ENCODE data around the gene EXOC4.

Gene EXOC4

DNA sequence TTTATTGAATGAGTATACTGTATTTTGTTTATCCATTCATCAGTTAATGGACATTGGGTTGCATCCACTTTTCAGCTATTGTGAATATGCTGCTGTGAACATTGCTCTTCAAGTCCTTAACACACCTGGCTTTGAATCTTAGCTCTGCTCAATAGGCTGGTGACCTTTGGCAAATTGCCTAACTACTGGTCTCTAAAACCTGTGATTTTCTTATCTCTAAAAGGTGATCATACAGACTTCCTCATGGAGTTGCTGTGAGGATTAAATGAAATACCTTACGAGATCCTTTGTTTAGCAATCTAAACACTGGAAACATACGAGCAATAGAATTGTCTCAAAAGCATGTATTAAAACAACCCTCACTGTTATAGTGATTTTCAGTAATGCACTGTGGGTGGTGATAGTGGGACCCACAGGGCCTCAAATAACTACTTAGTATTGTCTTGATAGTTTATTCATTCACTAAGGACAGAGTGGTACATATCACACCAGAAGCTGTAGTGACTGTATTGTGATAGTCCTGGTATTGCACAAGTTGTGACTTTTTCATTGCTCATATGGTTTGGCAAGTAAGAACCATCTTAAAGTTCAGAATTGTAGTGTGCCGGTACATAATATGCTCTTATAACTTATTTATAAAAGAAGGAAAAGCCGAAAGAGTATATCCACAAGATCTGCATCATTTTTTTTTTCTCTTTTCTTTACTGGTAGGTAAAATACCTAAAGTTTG lies 257.6 kb downstream of the EXOC4 start:
- Histone ChIP-seq H3K4me3 (ENCODE audit: low read depth in 1 of 5, low read length in 5 of 5) (no peak overlapping the region), H3K36me3 (ENCODE audit: control insufficient read depth in 5 of 5, insufficient read depth in 5 of 5, low read length in 5 of 5) (no peaks in the 10 kb centered on the region), H3K9me3 (ENCODE audit: control insufficient read depth in 5 of 5, low read length in 5 of 5) (no peaks in the 10 kb centered on the region), H3K27ac (ENCODE audit: low read depth, low read length) (no peak overlapping the region), H3K9ac (ENCODE audit: low read length in 5 of 5) (no peak overlapping the region), H3K27me3 (ENCODE audit: control insufficient read depth in 5 of 5, insufficient read depth in 4 of 5, low read length in 5 of 5) (no peaks in the 10 kb centered on the region), H3K4me1 (ENCODE audit: control insufficient read depth in 5 of 5, insufficient read depth in 5 of 5, low read length in 5 of 5) (no peaks in the 10 kb centered on the region)

DNA sequence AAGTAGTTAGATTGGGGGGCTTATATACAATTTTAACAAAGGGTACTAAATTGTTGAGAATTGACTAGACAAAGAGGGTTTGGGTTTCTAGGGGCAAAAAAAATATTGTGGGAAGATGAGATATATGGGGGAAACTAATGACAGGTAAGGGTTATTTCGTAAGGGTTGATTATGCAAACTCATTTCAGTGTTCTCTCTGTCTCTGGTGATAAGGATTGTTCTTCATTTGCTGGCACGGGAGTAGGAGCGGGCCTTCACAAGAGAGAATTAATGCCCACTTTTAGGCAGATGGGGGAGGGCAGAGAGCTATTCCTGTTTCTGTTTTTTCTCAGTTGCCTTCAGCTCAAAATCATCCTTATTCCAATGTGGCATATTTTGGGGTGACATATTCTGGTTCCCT lies 258.4 kb downstream of the EXOC4 start:
- no peaks in the 10 kb centered on the region for H3K27me3 ChIP-seq (ENCODE audit: control insufficient read depth in 5 of 5, insufficient read depth in 4 of 5, low read length in 5 of 5)
- no peaks in the 10 kb centered on the region for H3K9me3 ChIP-seq (ENCODE audit: control insufficient read depth in 5 of 5, low read length in 5 of 5)
- no peaks in the 10 kb centered on the region for H3K36me3 ChIP-seq (ENCODE audit: control insufficient read depth in 5 of 5, insufficient read depth in 5 of 5, low read length in 5 of 5)
- no peak overlapping the region for H3K4me3 ChIP-seq (ENCODE audit: low read depth in 1 of 5, low read length in 5 of 5)
- no peak overlapping the region for H3K27ac ChIP-seq (ENCODE audit: low read depth, low read length)
- H3K4me1 ChIP-seq (ENCODE audit: control insufficient read depth in 5 of 5, insufficient read depth in 5 of 5, low read length in 5 of 5): no peaks in the 10 kb centered on the region
- H3K9ac ChIP-seq (ENCODE audit: low read length in 5 of 5): no peak overlapping the region

DNA sequence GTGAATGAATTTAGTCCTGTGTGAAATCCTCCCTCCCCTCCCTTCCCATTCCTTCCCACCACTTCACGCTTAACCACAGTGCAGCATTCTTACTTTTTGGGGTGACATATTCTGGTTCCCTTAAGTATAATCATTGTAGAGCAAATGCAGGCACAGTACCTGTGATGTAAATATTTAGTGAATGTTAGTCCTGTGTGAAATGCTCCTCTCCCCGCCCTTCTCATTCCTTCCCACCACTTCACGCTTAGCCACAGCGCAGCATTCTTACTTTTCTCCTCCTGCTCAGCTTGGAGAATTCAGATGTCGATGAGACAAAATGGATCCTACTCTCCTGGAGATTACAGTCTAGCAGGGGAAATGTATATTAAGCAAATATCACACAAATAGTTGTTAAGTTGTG lies 258.8 kb downstream of the EXOC4 start:
- Histone ChIP-seq H3K4me3 (ENCODE audit: low read depth in 1 of 5, low read length in 5 of 5) (no peak overlapping the region), H3K27me3 (ENCODE audit: control insufficient read depth in 5 of 5, insufficient read depth in 4 of 5, low read length in 5 of 5) (no peaks in the 10 kb centered on the region), H3K4me1 (ENCODE audit: control insufficient read depth in 5 of 5, insufficient read depth in 5 of 5, low read length in 5 of 5) (no peaks in the 10 kb centered on the region), H3K27ac (ENCODE audit: low read depth, low read length) (no peak overlapping the region), H3K9me3 (ENCODE audit: control insufficient read depth in 5 of 5, low read length in 5 of 5) (no peaks in the 10 kb centered on the region), H3K36me3 (ENCODE audit: control insufficient read depth in 5 of 5, insufficient read depth in 5 of 5, low read length in 5 of 5) (no peaks in the 10 kb centered on the region), H3K9ac (ENCODE audit: low read length in 5 of 5) (no peak overlapping the region)

DNA sequence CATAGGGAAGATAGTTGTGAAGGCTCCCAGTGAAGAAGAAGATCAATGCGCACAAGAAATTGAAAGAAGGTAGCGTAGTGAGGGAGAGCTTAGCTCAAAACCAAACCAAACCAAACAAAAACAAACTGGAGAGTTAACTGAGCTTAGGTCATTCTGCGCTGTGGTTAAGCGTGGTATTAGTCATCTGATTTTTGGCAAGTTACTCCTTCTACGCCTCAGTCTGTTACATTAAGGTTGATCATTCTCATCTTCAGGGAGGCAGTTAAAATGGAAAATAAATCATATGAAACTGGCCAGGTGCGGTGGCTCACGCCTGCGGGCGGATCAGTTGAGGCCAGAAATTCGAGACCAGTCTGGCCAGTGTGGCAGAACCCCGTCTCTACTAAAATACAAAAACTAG lies 259.7 kb downstream of the EXOC4 start:
- Histone ChIP-seq H3K9me3 (ENCODE audit: control insufficient read depth in 5 of 5, low read length in 5 of 5) (no peaks in the 10 kb centered on the region), H3K27ac (ENCODE audit: low read depth, low read length) (no peak overlapping the region), H3K4me3 (ENCODE audit: low read depth in 1 of 5, low read length in 5 of 5) (no peak overlapping the region), H3K27me3 (ENCODE audit: control insufficient read depth in 5 of 5, insufficient read depth in 4 of 5, low read length in 5 of 5) (no peaks in the 10 kb centered on the region), H3K9ac (ENCODE audit: low read length in 5 of 5) (no peak overlapping the region), H3K36me3 (ENCODE audit: control insufficient read depth in 5 of 5, insufficient read depth in 5 of 5, low read length in 5 of 5) (no peaks in the 10 kb centered on the region), H3K4me1 (ENCODE audit: control insufficient read depth in 5 of 5, insufficient read depth in 5 of 5, low read length in 5 of 5) (no peaks in the 10 kb centered on the region)

DNA sequence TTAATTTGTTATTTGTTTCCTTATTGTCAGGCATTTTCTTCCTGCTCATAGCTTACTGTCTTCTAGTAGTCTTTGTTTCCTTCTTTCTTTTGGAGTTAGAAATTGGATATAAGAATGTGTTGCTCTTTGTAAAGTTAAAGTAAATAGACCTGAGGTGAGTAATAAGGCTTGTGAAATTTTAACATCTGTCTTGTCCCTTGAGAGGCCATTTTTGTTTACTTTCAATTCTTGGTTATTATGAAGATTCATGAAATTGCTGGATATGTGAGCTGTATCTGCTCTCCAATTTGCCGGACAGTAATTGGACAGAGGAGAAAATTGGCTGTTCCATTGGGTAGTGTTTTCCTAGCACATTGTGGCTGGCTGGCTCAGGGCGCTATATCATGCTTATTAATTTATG lies 260.7 kb downstream of the EXOC4 start:
- Histone ChIP-seq H3K4me3 (ENCODE audit: low read depth in 1 of 5, low read length in 5 of 5) (no peak overlapping the region), H3K36me3 (ENCODE audit: control insufficient read depth in 5 of 5, insufficient read depth in 5 of 5, low read length in 5 of 5) (no peaks in the 10 kb centered on the region), H3K9ac (ENCODE audit: low read length in 5 of 5) (no peak overlapping the region), H3K9me3 (ENCODE audit: control insufficient read depth in 5 of 5, low read length in 5 of 5) (no peaks in the 10 kb centered on the region), H3K27ac (ENCODE audit: low read depth, low read length) (no peak overlapping the region), H3K4me1 (ENCODE audit: control insufficient read depth in 5 of 5, insufficient read depth in 5 of 5, low read length in 5 of 5) (no peaks in the 10 kb centered on the region), H3K27me3 (ENCODE audit: control insufficient read depth in 5 of 5, insufficient read depth in 4 of 5, low read length in 5 of 5) (no peaks in the 10 kb centered on the region)

DNA sequence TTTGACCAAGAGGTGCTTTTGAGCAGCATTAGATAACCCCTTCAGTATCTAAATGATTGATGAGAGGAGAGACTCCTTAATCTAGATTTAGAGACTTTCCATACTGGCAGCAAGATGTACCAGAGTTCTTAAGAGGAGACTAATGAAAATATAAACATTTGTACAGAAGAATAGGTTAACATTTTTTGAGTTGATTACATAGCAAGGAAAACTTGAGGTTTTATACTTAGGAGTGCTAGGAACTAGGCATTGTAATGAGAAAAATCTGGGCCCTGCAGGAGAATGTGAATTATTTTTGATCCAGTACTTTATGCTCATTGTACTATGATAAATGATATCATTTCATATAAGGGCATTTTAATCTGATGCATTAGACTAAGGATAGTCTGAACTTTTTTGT lies 261.7 kb downstream of the EXOC4 start:
- Histone ChIP-seq H3K27me3 (ENCODE audit: control insufficient read depth in 5 of 5, insufficient read depth in 4 of 5, low read length in 5 of 5) (no peaks in the 10 kb centered on the region), H3K4me1 (ENCODE audit: control insufficient read depth in 5 of 5, insufficient read depth in 5 of 5, low read length in 5 of 5) (no peaks in the 10 kb centered on the region), H3K4me3 (ENCODE audit: low read depth in 1 of 5, low read length in 5 of 5) (no peak overlapping the region), H3K9me3 (ENCODE audit: control insufficient read depth in 5 of 5, low read length in 5 of 5) (no peaks in the 10 kb centered on the region), H3K27ac (ENCODE audit: low read depth, low read length) (no peak overlapping the region), H3K9ac (ENCODE audit: low read length in 5 of 5) (no peak overlapping the region), H3K36me3 (ENCODE audit: control insufficient read depth in 5 of 5, insufficient read depth in 5 of 5, low read length in 5 of 5) (no peaks in the 10 kb centered on the region)

DNA sequence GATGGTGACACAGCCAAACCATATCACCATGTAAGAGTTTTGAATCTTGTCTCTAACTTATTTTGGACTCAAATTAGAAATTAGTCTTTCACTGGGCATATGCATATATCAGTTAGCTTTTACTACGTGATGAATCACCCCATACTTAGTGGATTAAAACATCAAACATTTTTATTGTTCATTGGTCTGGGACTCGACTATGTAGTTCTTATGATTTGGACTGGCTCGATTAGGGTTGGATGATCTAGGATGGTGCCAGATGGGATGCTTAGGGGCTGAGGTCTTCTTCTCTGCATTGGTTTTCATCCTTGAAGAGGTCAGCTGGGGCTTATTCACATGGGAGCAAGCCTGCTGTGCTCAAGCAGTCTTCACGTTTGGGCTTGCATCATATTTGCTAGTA lies 264.9 kb downstream of the EXOC4 start:
- Histone ChIP-seq H3K4me1 (ENCODE audit: control insufficient read depth in 5 of 5, insufficient read depth in 5 of 5, low read length in 5 of 5) (no peaks in the 10 kb centered on the region), H3K27me3 (ENCODE audit: control insufficient read depth in 5 of 5, insufficient read depth in 4 of 5, low read length in 5 of 5) (no peaks in the 10 kb centered on the region), H3K9me3 (ENCODE audit: control insufficient read depth in 5 of 5, low read length in 5 of 5) (no peaks in the 10 kb centered on the region), H3K4me3 (ENCODE audit: low read depth in 1 of 5, low read length in 5 of 5) (no peak overlapping the region), H3K36me3 (ENCODE audit: control insufficient read depth in 5 of 5, insufficient read depth in 5 of 5, low read length in 5 of 5) (no peaks in the 10 kb centered on the region), H3K27ac (ENCODE audit: low read depth, low read length) (no peak overlapping the region), H3K9ac (ENCODE audit: low read length in 5 of 5) (no peak overlapping the region)

DNA sequence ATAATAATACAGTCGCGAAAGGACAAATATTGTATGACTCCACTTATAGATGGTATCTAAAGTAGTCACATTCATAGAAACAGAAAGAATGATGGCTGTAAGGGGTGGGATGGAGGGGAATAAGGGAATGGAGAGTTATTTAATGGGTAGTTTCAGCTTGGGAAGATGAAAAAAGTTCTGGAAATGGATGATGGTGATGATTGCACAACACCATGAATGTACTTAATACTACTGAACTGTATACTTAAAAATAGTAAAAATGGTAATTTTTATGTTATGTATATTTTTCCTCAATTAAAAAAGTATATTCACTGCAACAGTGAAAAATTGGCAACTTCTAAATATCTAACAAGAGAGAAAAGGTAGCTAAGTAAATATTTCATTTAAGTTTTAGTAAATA lies 265.8 kb downstream of the EXOC4 start:
- no peak overlapping the region for H3K9ac ChIP-seq (ENCODE audit: low read length in 5 of 5)
- H3K27me3 ChIP-seq (ENCODE audit: control insufficient read depth in 5 of 5, insufficient read depth in 4 of 5, low read length in 5 of 5): no peaks in the 10 kb centered on the region
- H3K36me3 ChIP-seq (ENCODE audit: control insufficient read depth in 5 of 5, insufficient read depth in 5 of 5, low read length in 5 of 5): no peaks in the 10 kb centered on the region
- no peak overlapping the region for H3K4me3 ChIP-seq (ENCODE audit: low read depth in 1 of 5, low read length in 5 of 5)
- H3K4me1 ChIP-seq (ENCODE audit: control insufficient read depth in 5 of 5, insufficient read depth in 5 of 5, low read length in 5 of 5): no peaks in the 10 kb centered on the region
- no peak overlapping the region for H3K27ac ChIP-seq (ENCODE audit: low read depth, low read length)
- no peaks in the 10 kb centered on the region for H3K9me3 ChIP-seq (ENCODE audit: control insufficient read depth in 5 of 5, low read length in 5 of 5)

DNA sequence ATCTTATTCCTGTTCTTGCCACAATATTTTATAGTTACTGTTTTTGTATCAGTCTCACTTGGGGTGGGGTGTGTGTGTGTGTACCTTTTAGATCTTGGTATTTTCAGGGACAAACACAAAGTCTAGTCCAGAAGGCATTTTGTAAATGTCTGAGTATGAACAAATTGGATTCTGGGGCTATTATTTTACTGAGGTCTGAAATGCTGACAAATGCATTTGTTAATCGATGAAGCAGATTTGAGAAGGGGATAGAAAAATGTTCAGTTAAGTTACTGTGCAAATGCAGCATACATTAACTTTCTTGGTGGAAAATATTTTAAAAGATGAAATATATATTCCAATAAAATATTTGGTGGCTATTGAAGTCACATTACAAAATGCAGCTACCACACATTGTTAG lies 267.4 kb downstream of the EXOC4 start:
- Histone ChIP-seq H3K4me3 (ENCODE audit: low read depth in 1 of 5, low read length in 5 of 5) (no peak overlapping the region), H3K4me1 (ENCODE audit: control insufficient read depth in 5 of 5, insufficient read depth in 5 of 5, low read length in 5 of 5) (no peaks in the 10 kb centered on the region), H3K27ac (ENCODE audit: low read depth, low read length) (no peak overlapping the region), H3K36me3 (ENCODE audit: control insufficient read depth in 5 of 5, insufficient read depth in 5 of 5, low read length in 5 of 5) (no peaks in the 10 kb centered on the region), H3K9ac (ENCODE audit: low read length in 5 of 5) (no peak overlapping the region), H3K9me3 (ENCODE audit: control insufficient read depth in 5 of 5, low read length in 5 of 5) (no peaks in the 10 kb centered on the region), H3K27me3 (ENCODE audit: control insufficient read depth in 5 of 5, insufficient read depth in 4 of 5, low read length in 5 of 5) (no peaks in the 10 kb centered on the region)

DNA sequence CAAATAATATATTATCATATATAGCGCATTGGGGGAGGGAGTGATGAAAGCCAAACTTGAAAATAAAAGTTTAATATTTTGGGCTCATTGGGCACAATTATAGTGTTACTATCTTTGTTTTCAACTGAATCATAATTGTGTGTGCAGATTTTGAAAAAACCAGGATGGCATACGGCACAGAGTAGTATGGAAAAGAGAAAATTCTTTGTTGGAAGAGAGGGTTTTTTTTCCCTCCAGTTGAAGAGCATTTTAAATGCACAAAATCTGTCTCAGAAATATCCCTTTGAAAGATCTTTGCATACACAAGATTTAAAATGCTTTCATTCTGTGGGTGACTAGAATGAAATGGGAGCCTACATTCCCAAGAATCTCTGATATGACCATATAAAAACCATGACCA lies 269.6 kb downstream of the EXOC4 start:
- no peak overlapping the region for H3K27ac ChIP-seq (ENCODE audit: low read depth, low read length)
- no peaks in the 10 kb centered on the region for H3K4me1 ChIP-seq (ENCODE audit: control insufficient read depth in 5 of 5, insufficient read depth in 5 of 5, low read length in 5 of 5)
- H3K4me3 ChIP-seq (ENCODE audit: low read depth in 1 of 5, low read length in 5 of 5): no peak overlapping the region
- H3K9me3 ChIP-seq (ENCODE audit: control insufficient read depth in 5 of 5, low read length in 5 of 5): no peaks in the 10 kb centered on the region
- H3K27me3 ChIP-seq (ENCODE audit: control insufficient read depth in 5 of 5, insufficient read depth in 4 of 5, low read length in 5 of 5): no peaks in the 10 kb centered on the region
- H3K36me3 ChIP-seq (ENCODE audit: control insufficient read depth in 5 of 5, insufficient read depth in 5 of 5, low read length in 5 of 5): no peaks in the 10 kb centered on the region
- H3K9ac ChIP-seq (ENCODE audit: low read length in 5 of 5): no peak overlapping the region

DNA sequence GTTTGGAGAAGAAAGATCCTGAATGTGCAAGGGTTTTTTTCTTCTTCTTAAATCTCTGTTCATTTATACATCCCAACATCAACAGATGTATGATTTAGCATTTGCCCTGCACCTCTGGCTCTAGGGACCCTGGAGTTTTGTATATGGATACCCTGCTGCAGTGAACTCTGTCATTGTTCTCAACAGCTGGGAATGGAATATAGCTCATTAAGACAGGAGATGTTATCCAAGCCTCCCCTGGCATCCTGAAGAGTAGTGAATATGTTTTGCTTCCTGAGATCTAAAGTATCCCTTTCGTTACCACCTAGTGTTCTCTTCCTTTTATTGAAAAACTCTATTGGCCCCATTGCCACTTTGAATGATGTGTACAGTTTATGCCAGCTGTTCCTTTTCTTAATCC lies 275.9 kb downstream of the EXOC4 start:
- H3K9ac ChIP-seq (ENCODE audit: low read length in 5 of 5): no peak overlapping the region
- peaks cover 0 to 11% (median 0%) of the 10 kb centered on the region in 5 donors for H3K4me1 ChIP-seq (ENCODE audit: control insufficient read depth in 5 of 5, insufficient read depth in 5 of 5, low read length in 5 of 5)
- no peak overlapping the region for H3K4me3 ChIP-seq (ENCODE audit: low read depth in 1 of 5, low read length in 5 of 5)
- no peak overlapping the region for H3K27ac ChIP-seq (ENCODE audit: low read depth, low read length)
- no peaks in the 10 kb centered on the region for H3K36me3 ChIP-seq (ENCODE audit: control insufficient read depth in 5 of 5, insufficient read depth in 5 of 5, low read length in 5 of 5)
- no peaks in the 10 kb centered on the region for H3K27me3 ChIP-seq (ENCODE audit: control insufficient read depth in 5 of 5, insufficient read depth in 4 of 5, low read length in 5 of 5)
- H3K9me3 ChIP-seq (ENCODE audit: control insufficient read depth in 5 of 5, low read length in 5 of 5): no peaks in the 10 kb centered on the region

All from subcutaneous abdominal adipose tissue (tissue), 5 donors.